HFFc6 (cell line): Measurements from ENCODE around the gene EPN3. TPM values are rescaled to one million over a fixed set of nuclear protein-coding genes. Genes with fewer than 3 reads are reported as not detected.

Experiments used
- DNase-seq: peaks from one replicate; pipeline ENCODE4 v3.0.0-alpha.2; 2018
- H3K27ac Mint-ChIP-seq: 2 replicates; pipeline ENCODE4 v1.8.0; 2020; ENCODE audit warnings: mild to moderate bottlenecking, mixed read lengths
- H3K27me3 Mint-ChIP-seq: 2 replicates; pipeline ENCODE4 v1.8.0; 2021; ENCODE audit warnings: mild to moderate bottlenecking, moderate library complexity, mixed read lengths; ENCODE audit not compliant: insufficient read depth
- H3K36me3 Mint-ChIP-seq: 2 replicates; pipeline ENCODE4 v1.8.0; 2021; ENCODE audit warnings: low read depth, mixed read lengths
- H3K4me1 Mint-ChIP-seq: 2 replicates; pipeline ENCODE4 v1.8.0; 2020; ENCODE audit warnings: low read depth, mixed read lengths
- H3K4me3 Mint-ChIP-seq: 2 replicates; pipeline ENCODE4 v1.8.0; 2020; ENCODE audit warnings: mild to moderate bottlenecking, moderate library complexity, mixed read lengths
- H3K9me3 Mint-ChIP-seq: 2 replicates; pipeline ENCODE4 v1.8.0; 2020; ENCODE audit warnings: mild to moderate bottlenecking, mixed read lengths
- CTCF ChIP-seq: fragments of 200-600 bp; sonication (generic); IDR thresholded peaks from 2 replicates; pipeline ENCODE4 v1.5.0; 2021; ENCODE audit warnings: antibody characterized with exemption, mild to moderate bottlenecking
- total RNA-seq, 6 experiments: library from RNA; stranded (reverse); fragmentation: NEBNext Ultra II Directional; extraction: Animal tissue kit (Norgen Biotek cat#: 25700); gene quantifications; 2 replicates in 1 of 6; 3 replicates in 5 of 6; pipeline ENCODE4 v1.2.3, GENCODE V29; 2021

EPN3 gene
- total RNA-seq, 6 experiments from 2014 or later = 0.05 TPM; not detected in 5

- 0 out of 2 replicates have a peak, but pooled peaks cover 4% of the 10 kb centered on the region for H3K36me3 Mint-ChIP-seq
- peaks cover 16% of the 10 kb centered on the region for H3K4me1 Mint-ChIP-seq
- no peak for DNase-seq
- no peaks in the 10 kb centered on the region for H3K9me3 Mint-ChIP-seq
- H3K4me3 Mint-ChIP-seq = no peak overlapping the region
- peaks cover 31% of the 10 kb centered on the region for H3K27me3 Mint-ChIP-seq
- no peak overlapping the region for H3K27ac Mint-ChIP-seq
- no peak for TF ChIP-seq CTCF
These were observed 14.0 kb upstream of the EPN3 start for GRCh38 chr17:50518384-50519023.

- TF ChIP-seq CTCF = no peak
- Mint-ChIP-seq H3K27me3 (peaks cover 35% of the 10 kb centered on the region), H3K9me3 (no peaks in the 10 kb centered on the region), H3K4me3 (no peak overlapping the region), H3K27ac (no peak overlapping the region), H3K36me3 (0 out of 2 replicates have a peak, but pooled peaks cover 4% of the 10 kb centered on the region), H3K4me1 (peaks cover 16% of the 10 kb centered on the region)
- DNase-seq = no peak
These were observed 13.2 kb upstream of the EPN3 start for GRCh38 chr17:50519141-50519834.

GRCh38 chr17:50520483-50520882 lies 12.1 kb upstream of the EPN3 start:
- Mint-ChIP-seq H3K4me1 (peaks cover 6% of the 10 kb centered on the region; the same call in 1 of the 2 replicates), H3K27ac (no peak overlapping the region), H3K36me3 (no peaks in the 10 kb centered on the region), H3K27me3 (peaks cover 35% of the 10 kb centered on the region), H3K4me3 (no peak overlapping the region), H3K9me3 (no peaks in the 10 kb centered on the region)
- no peak for TF ChIP-seq CTCF
- DNase-seq = no peak

- DNase-seq = no peak
- no peaks in the 10 kb centered on the region for H3K9me3 Mint-ChIP-seq
- H3K27ac Mint-ChIP-seq = no peak overlapping the region
- peaks cover 35% of the 10 kb centered on the region for H3K27me3 Mint-ChIP-seq
- TF ChIP-seq CTCF = no peak
- 0 out of 2 replicates have a peak, but pooled peaks cover 5% of the 10 kb centered on the region for H3K4me1 Mint-ChIP-seq
- H3K4me3 Mint-ChIP-seq = no peak overlapping the region
- no peaks in the 10 kb centered on the region for H3K36me3 Mint-ChIP-seq
These were observed 11.0 kb upstream of the EPN3 start for GRCh38 chr17:50521514-50521913.

GRCh38 chr17:50522766-50523165 lies 9.8 kb upstream of the EPN3 start:
- no peak for DNase-seq

More at GRCh38 chr17:50522766-50523165, 9.8 kb upstream of the EPN3 start:
- no peak overlapping the region for H3K4me3 Mint-ChIP-seq
- H3K4me1 Mint-ChIP-seq = no peaks in the 10 kb centered on the region
- H3K36me3 Mint-ChIP-seq = no peaks in the 10 kb centered on the region
- no peak overlapping the region for H3K27ac Mint-ChIP-seq
- no peak for TF ChIP-seq CTCF
- peaks cover 31% of the 10 kb centered on the region for H3K27me3 Mint-ChIP-seq
- H3K9me3 Mint-ChIP-seq = no peaks in the 10 kb centered on the region
